Stimulated activated CD4-positive, alpha-beta T cell treated with anti-CD3 and anti-CD28 coated beads, Interleukin-15, amount 100 ng/mL, for 24 hours (primary cell): ENCODE data around the gene SDR42E1.

Experiments
- DNase-seq: peaks from one replicate; pipeline ENCODE4 v3.0.0-alpha.2; 2020

Gene SDR42E1

DNA sequence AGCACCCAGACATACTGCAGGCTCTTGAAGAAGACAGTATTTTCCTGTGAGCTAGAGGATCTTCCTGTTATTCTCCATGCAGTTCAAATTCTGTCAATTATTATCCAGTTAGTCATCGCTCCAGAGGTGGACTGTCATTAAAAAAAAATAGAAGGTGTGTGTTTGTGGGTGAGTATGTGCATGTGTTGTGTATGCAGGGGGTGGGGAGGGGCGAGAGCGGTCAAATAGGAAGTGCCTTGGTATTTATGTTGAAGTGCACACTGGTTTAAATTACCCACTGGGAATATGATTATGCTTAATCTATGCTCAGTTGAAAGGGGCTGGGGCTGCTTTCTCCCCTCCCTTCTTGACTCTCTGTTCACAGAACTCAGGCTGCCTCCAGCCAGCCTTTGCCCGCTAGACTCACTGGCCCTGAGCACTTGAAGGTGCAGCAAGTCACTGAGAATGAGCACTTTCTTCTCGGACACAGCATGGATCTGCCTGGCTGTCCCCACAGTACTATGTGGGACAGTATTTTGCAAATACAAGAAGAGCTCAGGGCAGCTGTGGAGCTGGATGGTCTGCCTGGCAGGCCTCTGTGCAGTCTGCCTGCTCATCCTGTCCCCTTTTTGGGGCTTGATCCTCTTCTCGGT, 23.8 kb upstream of the SDR42E1 start, which contains the start of gene HSD17B2:
TSS of gene HSD17B2 (plus strand) at position 273 of the 632 bp plus-strand sequence. CDS start at position 445, 172 bp downstream.
- DNase-seq, result no peak

DNA sequence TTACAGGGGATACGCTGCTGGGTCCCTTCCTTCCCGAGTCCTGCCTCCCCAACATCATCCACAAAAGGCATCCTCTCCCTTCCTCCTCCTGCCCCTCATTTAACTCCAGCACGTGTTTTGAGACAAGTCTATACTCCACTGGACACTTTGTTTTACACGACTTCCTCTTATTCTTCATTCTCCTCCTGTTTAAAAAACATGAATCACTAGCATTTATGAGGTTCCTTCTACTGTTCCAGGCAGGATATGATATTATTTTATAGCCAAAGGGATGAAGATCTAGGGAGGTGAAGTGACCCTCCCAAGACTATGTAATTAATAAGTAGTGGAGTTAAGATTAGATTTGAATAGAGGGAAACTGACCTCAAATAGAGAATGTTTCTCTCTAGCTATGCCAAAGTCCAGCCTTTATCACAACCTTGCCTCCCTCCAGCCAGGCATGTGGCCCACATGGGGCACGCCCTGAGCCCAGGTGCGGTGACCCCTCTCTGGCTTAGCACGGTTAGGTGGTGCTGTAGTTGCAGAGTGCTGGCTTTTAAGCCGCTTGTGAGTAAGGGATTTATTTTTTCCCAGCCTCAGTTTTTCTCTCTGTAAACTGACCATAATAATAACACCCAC, 22.5 kb upstream of the SDR42E1 start:
- no peak for DNase-seq

DNA sequence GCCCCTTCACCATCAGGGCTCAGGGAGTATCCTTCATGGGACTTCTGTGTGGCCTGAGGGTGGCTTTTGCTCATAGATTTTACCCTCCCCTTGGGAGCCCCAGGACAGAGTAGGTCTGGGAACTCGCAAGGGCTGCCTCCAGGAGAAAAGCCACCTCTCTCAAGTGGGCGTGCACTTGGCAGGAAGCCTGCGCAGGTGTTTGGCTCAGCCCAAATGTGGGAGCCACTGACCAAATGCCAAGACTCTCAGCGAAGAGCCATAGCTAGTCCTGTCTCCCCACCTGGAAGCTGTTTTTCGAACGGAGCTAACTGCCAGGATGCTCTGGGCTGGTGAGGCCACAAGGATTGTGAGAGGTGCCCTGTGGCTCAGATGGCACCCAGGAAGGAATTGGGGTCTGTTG, 21.7 kb upstream of the SDR42E1 start:
- DNase-seq, result no peak

DNA sequence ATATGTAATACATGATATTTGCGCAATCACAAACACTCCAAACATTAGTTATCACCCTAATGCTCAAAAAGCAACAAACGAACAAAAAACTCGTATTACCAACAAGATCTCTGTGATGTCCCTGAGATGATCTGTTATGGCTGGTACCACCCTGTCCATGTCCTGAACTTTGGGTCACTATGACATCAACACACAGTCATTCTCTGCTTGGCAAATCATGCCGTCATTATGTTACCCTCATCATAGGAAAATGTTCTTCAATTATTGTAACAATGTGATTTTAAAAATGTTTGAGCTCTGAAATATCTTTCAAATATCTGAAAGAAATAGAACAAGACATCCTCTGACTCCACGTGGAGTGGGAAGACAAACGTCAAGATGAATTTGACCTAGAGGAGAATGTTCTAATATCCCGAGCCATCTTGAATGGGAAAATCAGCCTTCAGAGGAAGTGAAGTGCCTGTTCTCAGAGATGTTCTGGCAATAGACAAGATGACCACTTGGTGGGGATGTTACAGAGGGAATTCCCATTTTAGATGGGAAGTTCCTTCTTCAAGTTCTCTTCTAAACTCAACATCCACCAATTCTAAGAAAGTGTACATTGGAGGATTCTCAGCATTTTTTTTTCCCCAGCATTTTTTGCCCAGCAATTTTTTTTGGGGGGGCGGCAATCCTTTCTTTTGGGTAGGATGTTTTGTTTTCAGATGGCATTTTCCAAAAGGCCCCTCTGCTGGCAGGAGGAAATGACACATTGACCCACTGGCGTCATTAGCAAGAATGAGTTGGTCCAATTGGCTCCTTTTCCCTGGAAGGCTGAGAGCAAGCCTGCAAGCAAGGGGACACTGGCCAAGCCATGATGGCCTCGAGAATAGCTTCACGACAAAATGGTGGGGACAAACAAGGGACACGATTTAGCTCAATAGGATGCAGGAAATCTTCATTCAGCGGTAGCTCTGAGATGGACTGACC, 20.1 kb upstream of the SDR42E1 start:
- no peak for DNase-seq

DNA sequence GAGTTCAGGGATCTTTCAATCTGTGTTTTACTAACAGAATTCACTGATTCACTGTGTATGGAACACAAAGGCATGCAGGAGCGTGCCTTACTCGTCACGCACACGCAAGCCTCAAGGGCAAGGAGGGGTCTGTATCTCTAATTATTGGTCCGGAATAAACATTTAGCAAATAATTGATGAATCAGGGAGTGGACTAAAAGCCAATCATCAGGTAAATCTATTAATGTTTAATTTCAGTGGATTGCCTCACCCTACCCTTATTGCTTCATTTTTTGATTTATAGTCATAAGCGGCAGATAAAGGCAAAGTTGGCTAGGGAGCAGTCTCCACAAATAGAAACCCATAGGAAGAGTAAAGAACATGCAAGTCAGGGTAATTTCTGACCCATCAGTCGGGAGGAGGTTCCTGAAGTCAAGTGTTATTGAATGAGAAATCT, 16.4 kb upstream of the SDR42E1 start:
- DNase-seq, result no peak

DNA sequence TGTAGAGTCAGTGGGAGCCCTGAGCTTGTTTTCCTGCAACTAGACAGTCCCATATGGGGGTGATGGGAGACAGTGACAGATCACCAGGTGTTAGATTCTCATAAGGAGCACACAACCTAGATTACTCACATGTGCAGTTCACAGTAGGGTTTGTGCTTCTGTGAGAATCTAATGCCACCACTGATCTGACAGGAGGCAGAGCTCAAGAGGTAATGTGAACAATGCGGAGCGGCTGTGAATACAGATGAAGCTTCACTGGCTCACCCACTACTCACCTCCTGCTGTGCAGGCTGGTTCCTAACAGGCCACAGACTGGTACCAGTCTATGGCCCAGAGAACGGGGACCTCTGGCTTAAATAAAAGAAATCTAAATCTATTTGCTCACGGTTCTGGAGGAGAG, 13.6 kb upstream of the SDR42E1 start:
- no peak for DNase-seq

DNA sequence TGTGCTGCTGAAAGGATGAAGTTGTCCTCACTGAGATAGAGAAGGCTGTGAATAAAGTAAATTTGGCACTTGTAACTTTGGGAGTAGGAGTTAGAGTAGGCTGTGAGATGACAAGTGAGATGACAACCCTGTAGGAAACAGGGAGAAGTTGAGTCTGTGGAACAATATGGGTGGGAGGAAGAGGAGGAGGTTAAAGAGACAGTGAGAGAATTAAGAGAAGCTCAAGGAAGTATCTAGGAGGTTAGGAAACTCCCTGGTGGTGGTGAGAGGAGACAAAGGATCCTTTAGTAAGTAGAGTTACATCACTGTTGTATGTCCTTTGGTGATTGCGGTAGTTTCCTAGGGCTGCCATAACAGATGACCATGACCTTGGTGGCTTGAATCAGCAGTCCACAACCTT, 13.0 kb upstream of the SDR42E1 start:
- no peak for DNase-seq

DNA sequence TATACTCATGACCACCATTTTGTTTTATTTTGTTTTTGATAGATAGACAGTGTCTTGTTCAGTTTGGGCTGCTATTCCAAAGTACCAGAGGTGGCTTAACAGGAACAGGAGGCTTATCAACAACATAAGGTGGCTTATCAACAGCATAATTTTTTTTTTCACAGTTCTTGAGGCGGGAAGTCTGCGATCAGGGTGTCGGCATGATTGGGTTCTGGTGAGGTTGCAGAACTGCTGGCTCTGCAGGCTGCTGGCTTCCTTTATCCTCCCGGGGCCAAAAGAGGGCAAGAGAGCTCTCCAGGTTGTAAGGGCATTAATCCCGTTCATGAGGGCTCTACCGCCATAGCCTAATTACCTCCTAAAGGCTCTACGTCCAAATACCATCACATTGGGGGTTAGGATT, 11.9 kb upstream of the SDR42E1 start:
- DNase-seq, result no peak

DNA sequence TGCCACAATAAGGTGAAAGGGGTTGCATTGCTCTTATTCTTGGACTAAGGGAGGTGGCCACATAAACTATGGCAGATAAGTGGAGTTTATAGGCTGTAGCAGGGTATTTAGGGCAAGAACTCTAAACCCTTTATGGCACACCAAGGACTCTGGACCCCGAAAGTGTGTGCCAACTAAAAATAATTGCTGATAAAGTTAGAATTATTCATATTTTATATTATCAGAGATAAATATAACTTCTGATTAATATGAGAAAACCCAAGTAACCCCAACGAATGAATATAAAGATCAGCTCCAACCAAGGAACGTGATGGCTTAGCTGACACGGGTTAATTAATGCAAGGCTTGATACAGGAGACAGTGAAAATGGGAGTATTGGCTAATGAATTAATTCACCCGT, 8.8 kb upstream of the SDR42E1 start:
- no peak for DNase-seq

GRCh38 chr16:82019535-82019934, 8.3 kb upstream of the SDR42E1 start:
- no peak for DNase-seq

DNA sequence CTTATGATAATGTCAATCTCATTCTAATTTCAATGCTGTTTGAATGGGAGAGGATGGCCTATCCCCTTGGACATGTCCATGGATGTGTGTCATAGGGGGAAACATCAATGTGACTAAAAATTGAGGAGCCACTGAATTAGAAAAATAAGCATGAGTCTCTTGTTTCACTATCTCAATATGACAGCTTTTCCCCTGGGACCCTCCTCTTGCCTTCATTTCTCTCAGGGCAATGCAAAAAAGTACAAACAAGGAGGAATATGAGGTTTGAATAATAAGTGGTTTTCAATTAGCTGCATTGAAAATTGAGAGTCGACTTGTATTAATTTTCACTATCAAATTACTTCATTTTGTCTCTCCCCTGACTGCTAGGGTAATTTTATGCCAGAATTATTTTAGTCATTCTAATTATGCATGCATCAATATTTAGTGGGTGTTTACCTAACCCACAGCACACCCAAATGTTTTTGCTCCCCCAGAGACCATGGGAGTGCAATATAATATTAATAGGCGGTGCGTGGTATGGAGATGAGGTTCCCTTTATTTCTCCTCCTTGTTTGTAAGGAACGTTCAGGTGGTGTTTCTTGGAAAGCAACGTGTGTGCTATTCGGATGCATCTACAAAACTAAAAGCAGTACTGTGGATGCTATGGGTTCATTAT, 6.8 kb upstream of the SDR42E1 start:
- no peak for DNase-seq

DNA sequence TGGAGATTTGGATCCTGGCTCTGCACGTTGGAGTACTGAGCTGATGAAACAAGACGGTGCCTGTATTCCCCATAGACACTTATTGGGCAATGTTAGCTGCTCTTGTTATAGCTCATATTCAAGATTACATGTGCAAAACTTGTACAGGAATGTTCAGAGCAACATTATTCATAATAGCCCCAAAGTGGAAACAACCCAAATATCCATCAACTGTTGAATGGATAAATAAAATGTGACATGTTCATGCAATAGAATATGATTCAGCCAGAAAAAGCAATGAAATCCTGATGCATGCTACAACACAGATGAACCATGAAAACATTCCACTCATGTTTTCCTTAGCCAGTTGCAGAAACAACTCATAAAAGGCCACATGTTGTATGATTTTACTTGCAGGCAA, 5.7 kb upstream of the SDR42E1 start:
- no peak for DNase-seq

- DNase-seq, result no peak
Measured at GRCh38 chr16:82016263-82016662, 5.0 kb upstream of the SDR42E1 start.

DNA sequence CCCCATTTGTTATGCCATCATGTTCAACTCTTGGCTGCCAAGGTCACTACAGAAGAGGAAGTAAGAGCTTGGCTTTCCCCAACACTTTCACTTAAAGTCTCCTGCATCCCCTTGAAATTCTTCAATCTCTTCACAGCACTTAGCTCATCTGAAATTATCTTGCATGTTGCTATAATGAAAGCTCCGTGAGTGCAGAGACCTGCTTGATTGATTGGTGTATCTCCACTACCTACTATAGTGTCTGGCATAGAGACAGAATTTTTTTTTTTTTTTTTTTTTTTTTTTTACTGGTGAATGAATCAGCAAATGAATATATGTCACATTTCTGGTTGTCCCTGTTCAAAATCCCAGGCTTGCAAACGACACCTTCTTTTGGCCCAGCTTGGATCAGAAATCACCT, 1.9 kb upstream of the SDR42E1 start:
- no peak for DNase-seq

DNA sequence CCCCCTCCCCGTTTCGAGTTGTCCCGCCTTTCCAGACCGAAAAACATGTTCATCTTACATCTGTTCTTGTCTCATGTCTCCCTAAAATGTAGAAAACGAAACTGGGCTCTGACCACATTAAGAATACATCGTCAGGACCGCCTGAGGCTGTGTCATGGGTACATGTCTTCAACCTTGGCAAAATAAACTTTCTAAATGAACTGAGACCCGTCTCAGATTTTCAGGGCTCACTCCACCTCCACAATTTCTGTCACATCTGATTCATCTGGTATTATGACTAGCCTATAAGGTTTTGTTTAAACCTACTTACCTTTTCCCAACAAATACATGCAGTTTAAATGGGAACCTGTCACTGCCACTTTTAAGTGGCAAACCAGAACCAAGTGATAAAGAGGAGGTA, 621 bp downstream of the SDR42E1 start:
- peak; percentile 7 for DNase-seq

DNA sequence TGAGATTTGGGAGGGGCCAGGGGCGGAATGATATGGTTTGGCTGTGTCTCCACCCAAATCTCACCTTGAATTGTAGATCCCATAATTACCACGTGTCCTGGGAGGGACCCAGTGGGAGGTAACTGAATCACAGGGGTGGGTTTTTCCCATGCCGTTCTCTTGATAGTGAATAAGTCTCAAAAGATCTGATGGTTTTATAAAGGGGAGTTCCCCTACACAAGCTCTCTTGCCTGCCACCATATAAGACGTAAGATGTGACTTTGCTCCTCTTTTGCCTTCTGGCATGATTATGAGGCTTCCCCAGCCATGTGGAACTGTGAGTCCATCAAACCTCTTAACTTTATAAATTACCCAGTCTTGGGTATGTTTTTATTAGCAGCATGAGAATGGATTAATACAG, 1.5 kb downstream of the SDR42E1 start:
- DNase-seq, result peak; percentile 12

GRCh38 chr16:82008957-82009592, 2.2 kb downstream of the SDR42E1 start:
- no peak for DNase-seq

GRCh38 chr16:82007189-82007588, 4.1 kb downstream of the SDR42E1 start:
- no peak for DNase-seq

DNA sequence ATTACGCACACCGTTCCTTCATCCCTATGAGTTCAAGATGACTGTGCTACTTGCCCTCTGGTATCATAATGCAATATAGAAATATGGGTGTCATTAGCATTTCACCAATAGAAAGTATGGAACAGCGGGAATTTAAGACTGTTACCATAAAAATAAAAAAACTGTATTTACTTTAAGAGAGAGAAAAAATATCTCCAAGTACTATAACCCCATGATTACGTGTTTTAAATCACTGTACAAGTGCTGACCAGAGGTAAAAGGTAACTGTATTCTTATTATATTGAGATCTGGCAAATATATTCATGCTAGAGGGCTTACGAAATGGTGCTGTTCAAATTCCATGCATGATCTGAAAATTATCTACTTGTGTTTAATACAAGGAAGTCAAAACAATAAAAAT, 5.2 kb downstream of the SDR42E1 start:
- DNase-seq, result no peak

DNA sequence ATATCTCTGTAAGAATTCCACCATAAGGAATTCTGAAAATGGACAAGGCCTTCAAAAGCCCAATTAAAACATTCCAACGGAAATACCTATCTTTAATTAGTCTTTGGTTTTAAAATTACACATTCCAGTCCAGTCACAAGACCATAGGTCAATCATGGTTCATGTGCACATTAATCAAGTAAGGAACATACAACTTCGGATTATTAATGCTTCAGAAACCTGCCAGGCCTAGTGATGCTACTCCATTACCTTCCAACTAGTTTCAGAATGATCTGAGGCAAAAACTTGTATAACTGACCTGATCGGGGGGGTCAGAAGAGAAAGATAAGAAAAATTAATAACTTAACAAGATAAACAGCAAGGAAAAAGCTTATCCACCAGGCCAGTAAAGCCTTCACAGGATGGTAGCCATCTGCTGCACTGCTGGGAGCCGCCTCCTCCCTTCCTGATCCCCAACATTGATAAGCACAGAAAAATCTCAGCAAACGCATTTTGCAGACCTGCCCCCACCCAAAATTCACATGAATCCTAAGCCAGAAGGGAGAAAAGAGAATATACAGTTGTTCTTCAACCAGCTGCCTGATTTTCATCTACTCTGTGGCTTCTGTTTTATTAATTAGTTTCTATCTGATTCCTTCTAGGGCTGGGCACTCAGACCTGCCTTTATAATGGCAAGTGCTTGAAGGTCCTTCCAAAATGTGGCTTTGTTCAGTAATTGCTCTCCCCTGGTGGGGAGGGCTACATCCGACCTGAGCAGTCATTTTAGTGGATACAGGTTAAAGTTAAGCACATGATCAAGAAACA, 6.0 kb downstream of the SDR42E1 start:
- no peak for DNase-seq

GRCh38 chr16:82004601-82005000, 6.7 kb downstream of the SDR42E1 start:
- no peak for DNase-seq

- no peak for DNase-seq
Measured at GRCh38 chr16:82002831-82003230, 8.4 kb downstream of the SDR42E1 start.
